ENCODE data around the gene GMPR2.
A peak's percentile ranks its signal among the peaks of the same experiment; 100 is the strongest.
"Not testable (repeated sequence)": the region's sequence is repeated elsewhere in the genome, so short reads cannot be mapped to it uniquely, and the experiment has no call there.

The GMPR2 gene

DNA sequence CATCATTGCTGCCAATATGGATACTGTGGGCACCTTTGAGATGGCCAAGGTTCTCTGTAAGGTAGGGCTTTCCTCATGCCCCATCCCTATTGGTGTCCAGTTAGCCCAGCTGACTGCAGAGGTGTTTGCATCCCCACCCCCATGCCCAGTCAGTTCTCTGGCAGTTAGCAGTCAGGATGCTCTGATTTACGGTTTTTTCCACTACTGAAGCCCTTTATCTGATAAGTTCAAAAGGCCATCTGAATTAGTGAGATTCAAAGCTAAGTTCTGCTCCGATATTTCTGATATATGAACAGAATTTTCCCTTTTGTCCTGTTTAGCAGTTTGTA is 773 bp downstream of the GMPR2 start:
- no peak for DNase-seq

- DNase-seq = no peak
Measured at GRCh38 chr14:24234095-24235005, 1.6 kb downstream of the GMPR2 start.

- DNase-seq = no peak
Measured at GRCh38 chr14:24235804-24236688, 3.3 kb downstream of the GMPR2 start.

- DNase-seq = no peak
Measured at GRCh38 chr14:24236689-24237462, 4.1 kb downstream of the GMPR2 start.

DNA sequence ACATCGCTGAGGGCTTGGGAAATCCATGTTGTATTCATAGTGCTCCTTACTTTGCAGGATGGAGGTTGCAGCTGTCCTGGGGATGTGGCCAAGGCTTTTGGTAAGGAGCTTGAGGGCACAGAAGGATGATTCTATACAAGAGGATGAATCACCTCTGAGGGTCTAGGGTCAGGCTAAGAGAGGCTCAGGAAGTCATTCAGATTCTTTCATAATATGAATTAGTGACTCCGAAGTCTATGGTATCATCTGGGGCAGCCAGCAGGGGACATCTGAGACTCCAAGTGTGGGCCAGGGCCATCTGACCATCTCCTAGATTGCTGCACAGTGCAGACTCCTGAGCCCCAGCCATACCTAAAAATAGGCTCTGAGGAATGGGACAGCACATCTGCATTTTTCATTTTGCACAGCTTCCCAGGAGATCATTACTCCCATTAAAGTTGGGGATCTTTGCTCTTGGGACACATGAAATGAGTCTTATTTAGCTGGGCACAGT is 4.8 kb downstream of the GMPR2 start:
- no peak for DNase-seq

DNA sequence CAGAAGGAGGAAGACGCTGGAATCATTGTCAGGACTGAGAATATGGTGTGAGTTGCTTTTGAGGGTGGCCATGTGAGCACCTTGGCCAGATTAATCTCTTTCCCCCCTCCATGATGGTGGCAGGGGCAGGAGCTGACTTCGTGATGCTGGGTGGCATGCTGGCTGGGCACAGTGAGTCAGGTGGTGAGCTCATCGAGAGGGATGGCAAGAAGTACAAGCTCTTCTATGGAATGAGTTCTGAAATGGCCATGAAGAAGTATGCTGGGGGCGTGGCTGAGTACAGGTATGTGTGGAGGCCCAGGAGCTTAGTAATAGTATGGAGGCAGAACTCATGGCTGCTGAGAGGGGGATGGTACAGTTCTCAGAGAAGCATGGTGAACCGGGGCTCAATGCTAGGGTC is 5.4 kb downstream of the GMPR2 start:
- no peak for DNase-seq

DNA sequence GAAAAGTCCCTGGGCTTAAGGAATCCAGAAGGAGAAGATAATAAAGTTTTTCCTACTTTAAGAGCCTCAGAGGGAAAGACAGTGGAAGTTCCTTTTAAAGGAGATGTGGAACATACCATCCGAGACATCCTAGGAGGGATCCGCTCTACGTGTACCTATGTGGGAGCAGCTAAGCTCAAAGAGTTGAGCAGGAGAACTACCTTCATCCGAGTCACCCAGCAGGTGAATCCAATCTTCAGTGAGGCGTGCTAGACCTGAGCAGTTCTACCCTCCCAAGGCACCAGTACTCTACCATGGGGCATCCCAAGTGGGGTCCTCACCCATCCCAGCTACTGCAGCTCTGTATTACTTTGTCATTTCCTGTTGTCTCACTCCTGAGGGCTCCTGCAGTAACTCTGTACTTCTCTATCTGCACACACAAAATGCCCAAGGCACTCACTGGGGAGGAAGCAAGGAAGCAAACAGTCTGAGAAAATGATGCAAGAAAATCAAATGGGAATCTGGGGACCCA is 5.9 kb downstream of the GMPR2 start:
- DNase-seq = no peak

DNA sequence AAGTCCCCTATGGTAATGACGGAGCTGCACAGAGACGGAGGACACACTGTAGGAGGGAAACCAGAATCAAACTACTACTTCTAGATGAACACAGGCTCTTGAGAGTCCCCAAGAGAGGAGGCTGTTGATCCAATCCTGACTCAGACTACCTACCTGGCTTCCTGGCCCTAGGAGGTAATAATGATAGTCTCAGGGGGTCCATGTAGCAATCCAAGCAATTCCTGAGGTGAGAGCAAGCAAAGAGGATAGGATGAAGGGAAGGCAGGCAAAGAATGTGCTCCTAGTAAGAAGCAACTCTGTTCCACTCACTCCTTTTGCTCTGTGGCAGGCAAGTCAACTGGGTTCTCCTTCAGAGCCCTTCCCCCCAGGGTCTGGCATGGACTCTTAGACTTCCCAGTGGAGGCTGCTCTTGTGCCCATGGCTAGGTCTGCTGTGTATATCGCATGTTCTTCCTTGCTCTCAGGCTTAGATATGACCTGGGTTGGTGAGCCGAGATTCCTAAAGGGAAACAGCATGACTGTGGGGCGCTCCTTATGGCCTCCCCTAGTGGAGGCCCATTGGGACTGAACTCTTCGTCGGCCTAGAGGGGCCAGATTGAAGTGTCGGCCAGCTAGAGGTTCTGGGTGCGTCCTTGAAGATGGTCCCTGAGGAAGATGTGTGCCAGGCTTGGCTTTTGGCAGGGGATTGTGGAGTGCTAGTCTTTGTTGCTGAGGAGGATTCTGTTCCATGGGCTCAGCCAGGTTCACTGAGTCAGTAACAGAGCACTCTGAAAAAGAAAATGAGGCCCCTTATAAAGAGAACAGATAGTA is 7.6 kb downstream of the GMPR2 start:
- DNase-seq = no peak

DNA sequence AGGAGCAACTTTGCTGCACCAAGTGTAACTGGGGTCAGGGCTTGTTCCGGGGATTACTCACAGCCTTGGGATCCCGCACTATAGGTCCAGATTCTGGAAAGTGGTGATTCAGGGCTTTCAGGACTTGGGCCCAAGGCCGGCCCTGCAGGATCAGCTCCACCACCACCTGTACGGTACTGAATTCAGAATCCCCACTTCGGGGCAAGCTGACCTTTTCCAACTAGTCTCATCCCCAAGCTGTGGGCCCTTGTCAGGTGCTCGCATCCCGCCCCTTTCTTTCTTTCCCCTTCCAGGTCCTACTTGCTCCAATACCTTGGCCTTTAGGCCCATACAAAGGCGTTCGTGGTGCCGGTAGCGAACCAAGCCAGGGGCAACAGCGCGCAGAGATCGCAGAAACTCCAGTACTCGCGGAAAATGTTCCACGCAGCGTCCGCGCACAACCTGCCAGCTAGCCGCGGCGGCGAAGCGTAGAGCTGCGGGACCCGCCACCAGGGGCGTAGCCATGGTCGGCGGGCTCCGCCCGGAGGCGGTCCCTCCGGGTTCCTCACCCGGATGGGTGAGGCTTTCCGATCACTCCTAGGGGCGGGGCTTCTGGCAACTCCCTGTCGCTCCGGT is 9.2 kb downstream of the GMPR2 start:
- DNase-seq = peak; percentile 95

DNA sequence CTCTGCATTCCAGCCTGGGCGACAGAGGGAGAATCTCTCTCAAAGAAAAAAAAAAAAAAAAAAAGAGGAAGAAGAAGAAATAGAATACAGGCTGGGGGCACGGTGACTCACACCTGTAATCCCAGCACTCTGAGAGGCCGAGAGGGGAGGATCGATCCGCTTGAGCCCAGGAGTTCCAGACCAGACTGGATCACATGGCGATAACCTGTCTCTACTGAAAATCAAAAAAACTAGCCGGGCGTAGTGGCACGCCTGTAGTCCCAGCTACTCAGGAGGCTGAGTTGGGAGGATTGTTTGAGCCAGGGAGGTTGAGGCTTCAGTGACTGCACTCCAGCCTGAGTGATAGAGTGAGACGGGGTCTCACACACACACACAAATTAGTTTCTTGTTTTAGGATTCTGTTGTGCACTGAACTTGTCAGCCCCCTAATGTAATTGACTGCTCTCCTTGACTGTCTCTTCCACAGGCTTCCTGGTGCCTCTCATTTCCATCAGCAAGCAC is 10.7 kb downstream of the GMPR2 start:
- peak; percentile 48 for DNase-seq

GRCh38 chr14:24245350-24245749 is 12.6 kb downstream of the GMPR2 start:
- not testable (repeated sequence) for DNase-seq

DNA sequence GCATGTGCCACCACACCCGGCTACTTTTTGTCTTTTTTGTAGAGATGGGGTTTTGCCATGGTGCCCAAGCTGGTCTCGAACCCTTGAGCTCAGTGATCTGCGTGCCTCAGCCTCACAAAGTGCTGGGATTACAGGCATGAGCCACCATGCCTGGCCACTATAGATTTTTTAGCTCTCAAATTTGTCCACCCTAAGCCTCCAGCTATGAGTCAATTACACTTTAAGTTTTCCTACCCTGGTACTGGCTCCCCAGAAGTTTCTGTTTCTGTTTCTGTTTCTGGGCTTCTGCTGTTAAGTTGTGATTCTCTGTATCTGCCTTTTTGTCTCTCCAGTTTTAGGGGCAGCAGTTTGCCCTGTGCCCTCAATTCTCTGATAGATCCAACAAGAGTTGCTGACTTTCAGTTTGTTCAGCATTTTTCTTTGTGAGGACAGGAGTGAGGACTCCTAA is 14.1 kb downstream of the GMPR2 start:
- DNase-seq = no peak

GRCh38 chr14:24247422-24247821 is 14.7 kb downstream of the GMPR2 start:
- DNase-seq = no peak

- no peak for DNase-seq
Measured at GRCh38 chr14:24249230-24250021, 16.7 kb downstream of the GMPR2 start.

GRCh38 chr14:24250354-24250753 is 17.6 kb downstream of the GMPR2 start:
- no peak for DNase-seq

DNA sequence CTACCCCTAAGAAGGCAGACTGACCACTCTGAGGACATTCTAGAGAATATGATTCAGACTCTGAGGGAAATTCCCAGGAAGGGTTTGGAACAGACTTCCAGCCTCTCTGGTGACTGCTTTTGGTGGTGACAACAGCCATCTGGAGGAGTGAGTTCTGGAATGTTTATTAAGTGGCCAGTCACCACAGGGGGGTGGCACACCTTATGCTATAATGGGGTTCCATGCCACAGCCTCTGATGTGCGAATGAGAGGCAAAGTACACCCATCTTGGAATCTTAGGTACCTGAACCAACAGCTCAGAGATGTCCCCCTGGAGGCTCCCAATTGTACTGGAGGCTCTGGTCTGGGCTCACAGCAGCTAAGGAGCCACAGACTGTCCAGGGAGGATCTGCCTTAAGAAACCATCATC is 19.2 kb downstream of the GMPR2 start:
- DNase-seq = no peak

DNA sequence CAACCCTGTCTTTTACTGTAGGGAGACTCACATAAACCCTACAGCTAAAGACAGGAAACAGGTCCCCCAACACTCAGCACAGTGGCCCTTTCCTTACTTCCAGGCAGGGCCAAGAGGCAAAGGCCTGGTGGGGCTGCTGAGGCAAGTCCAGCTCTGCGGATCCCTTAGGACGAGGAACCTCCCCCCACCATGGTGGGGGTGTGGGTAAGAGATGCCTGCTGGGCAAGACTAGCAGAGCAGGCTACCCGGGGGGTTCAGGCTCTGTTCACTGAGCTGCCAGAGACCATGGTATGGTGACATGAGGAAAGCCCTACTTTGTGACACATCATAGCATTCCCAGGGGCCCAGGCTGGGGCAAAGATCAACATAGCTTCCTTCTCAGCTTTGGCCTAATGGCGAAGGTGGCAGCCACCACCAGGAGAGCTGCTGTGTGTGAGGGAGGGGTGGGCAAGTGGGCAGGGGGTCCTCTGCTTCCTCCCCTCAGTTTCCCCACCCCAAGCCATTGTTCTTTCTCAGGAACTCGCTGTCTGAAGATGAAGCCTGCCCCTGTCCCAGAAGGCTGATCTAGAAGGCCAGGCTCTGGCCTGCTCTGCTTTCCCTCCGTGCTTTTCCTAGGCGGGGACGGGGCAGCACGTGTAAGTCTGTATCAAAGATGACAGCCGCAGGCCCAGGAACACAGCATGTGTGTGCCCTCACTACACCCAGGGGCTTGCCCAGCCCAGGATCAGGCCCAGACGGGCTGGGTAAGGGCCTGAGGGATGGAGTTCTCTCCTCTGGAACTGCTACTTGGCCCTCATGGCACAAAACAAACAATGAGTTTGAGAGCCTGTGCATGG is 19.8 kb downstream of the GMPR2 start:
- DNase-seq = no peak

GRCh38 chr14:24253936-24254335 is 21.2 kb downstream of the GMPR2 start:
- DNase-seq = no peak

Measured in NCI-H82 (cell line).